K562 (cell line): ENCODE measurements around the gene CHTF8. TPM values are rescaled to one million over a fixed set of nuclear protein-coding genes. Genes with fewer than 3 reads are reported as not detected.

Experiments
- CAMTA2 ChIP-seq: fragments of 250-450 bp; sonication (Bioruptor Pico); conservative IDR thresholded peaks from 2 replicates; pipeline ENCODE4 v1.5.1; 2022
- CBX5 ChIP-seq: IDR thresholded peaks from 2 replicates; pipeline ENCODE4 v1.6.1; 2014; ENCODE audit warnings: low read depth, borderline replicate concordance
- DACH1 ChIP-seq: fragments of 450-650 bp; IDR thresholded peaks from 2 replicates; pipeline ENCODE4 v1.6.1; 2018; ENCODE audit not compliant: partially characterized antibody
- DNMT1 ChIP-seq: fragments of 450-650 bp; IDR thresholded peaks from 2 replicates; pipeline ENCODE4 v1.6.1; 2016; ENCODE audit warnings: antibody characterized with exemption, mild to moderate bottlenecking
- FOXA3 ChIP-seq, 2 experiments: fragments of 450-650 bp in 1 of 2; sonication (generic) in 1 of 2; formaldehyde crosslinking; IDR thresholded peaks in 1 of 2; conservative IDR thresholded peaks in 1 of 2; 2 replicates each; pipeline versions ENCODE4 v1.4.0 to v1.8.0; 2020 to 2022; ENCODE audit warnings: mild to moderate bottlenecking in 2 of 2, missing genetic modification reagents in 1 of 2
- FUS ChIP-seq: fragments of 200-400 bp; formaldehyde crosslinking; optimal IDR thresholded peaks from 2 replicates; pipeline ENCODE3; 2017; ENCODE audit warnings: low read depth, low read length
- HNRNPL ChIP-seq: fragments of 200-400 bp; formaldehyde crosslinking; IDR thresholded peaks from 2 replicates; pipeline ENCODE4 v1.6.1; 2017; ENCODE audit warnings: low read depth, mild to moderate bottlenecking, low read length
- MAFK ChIP-seq: IDR thresholded peaks from 2 replicates; pipeline ENCODE4 v1.6.1; 2011; ENCODE audit warnings: low read length, improper control_type of control experiment
- MEF2A ChIP-seq: IDR thresholded peaks from 2 replicates; pipeline ENCODE4 v1.6.1; 2011; ENCODE audit warnings: low read depth, mild to moderate bottlenecking, low read length, moderate library complexity; ENCODE audit not compliant: control insufficient read depth
- MYNN ChIP-seq, 2 experiments: sonication (generic); formaldehyde crosslinking in 1 of 2; IDR thresholded peaks; 2 replicates each; pipeline versions ENCODE4 v1.5.0 to v1.6.1; 2016 to 2020; ENCODE audit warnings: antibody characterized with exemption in 1 of 2, missing genetic modification reagents in 1 of 2
- NFE2L1 ChIP-seq: fragments of 450-650 bp; IDR thresholded peaks from 2 replicates; pipeline ENCODE4 v1.6.1; 2016; ENCODE audit warnings: missing genetic modification characterization, low read depth, mild to moderate bottlenecking, missing compliant biosample characterization, moderate library complexity, borderline replicate concordance
- NR2C2 ChIP-seq, 2 experiments: fragments of 200-800 bp in 1 of 2; sonication (Bioruptor generic) in 1 of 2; sonication (generic) in 1 of 2; formaldehyde crosslinking in 1 of 2; IDR thresholded peaks; 2 replicates each; pipeline versions ENCODE4 v1.6.1 to v1.8.0; 2016 to 2022; ENCODE audit warnings: mild to moderate bottlenecking in 1 of 2, missing compliant biosample characterization in 1 of 2, missing genetic modification characterization in 1 of 2, missing genetic modification reagents in 1 of 2
- PCBP2 ChIP-seq: fragments of 200-400 bp; formaldehyde crosslinking; IDR thresholded peaks from 2 replicates; pipeline ENCODE4 v1.6.1; 2018; ENCODE audit warnings: low read length, low read depth, mild to moderate bottlenecking, moderate library complexity; ENCODE audit not compliant: poor library complexity, severe bottlenecking
- POU5F1 ChIP-seq: fragments of 150-350 bp; IDR thresholded peaks from 2 replicates; pipeline ENCODE4 v1.6.1; 2014; ENCODE audit warnings: borderline replicate concordance, low read length, low read depth, mild to moderate bottlenecking; ENCODE audit not compliant: partially characterized antibody
- RBFOX2 ChIP-seq: fragments of 200-400 bp; formaldehyde crosslinking; IDR thresholded peaks from 2 replicates; pipeline ENCODE4 v1.6.1; 2017; ENCODE audit warnings: low read depth, mild to moderate bottlenecking, low read length, moderate library complexity
- RBM14 ChIP-seq: fragments of 200-400 bp; formaldehyde crosslinking; IDR thresholded peaks from 2 replicates; pipeline ENCODE4 v1.6.1; 2018; ENCODE audit warnings: low read depth, mild to moderate bottlenecking, low read length, moderate library complexity, borderline replicate concordance; ENCODE audit not compliant: insufficient read depth
- RNF2 ChIP-seq: sonication (generic); IDR thresholded peaks from 2 replicates; pipeline ENCODE4 v1.6.1; 2016
- SREBF1 ChIP-seq: fragments of 150-350 bp; IDR thresholded peaks from 2 replicates; pipeline ENCODE4 v1.6.1; 2014; ENCODE audit warnings: antibody characterized with exemption, low read depth, low read length, borderline replicate concordance
- TFAM ChIP-seq: fragments of 250-450 bp; sonication (Bioruptor Pico); conservative IDR thresholded peaks from 2 replicates; pipeline ENCODE4 v1.5.0; 2021; ENCODE audit warnings: mild to moderate bottlenecking, moderate library complexity
- TRIM28 ChIP-seq: fragments of 450-650 bp; IDR thresholded peaks from 2 replicates; pipeline ENCODE4 v1.6.1; 2017
- ZEB2 ChIP-seq: fragments of 450-650 bp; IDR thresholded peaks from 2 replicates; pipeline ENCODE4 v1.6.1; 2016
- ZFP30 ChIP-seq: fragments of 250-450 bp; sonication (Bioruptor Pico); IDR thresholded peaks from 2 replicates; pipeline ENCODE4 v1.8.0; 2022; ENCODE audit warnings: moderate library complexity, mild to moderate bottlenecking, inconsistent platforms, borderline replicate concordance
- ZNF232 ChIP-seq: sonication (generic); formaldehyde crosslinking; IDR thresholded peaks from 2 replicates; pipeline ENCODE4 v1.8.0; 2022; ENCODE audit warnings: mild to moderate bottlenecking, missing genetic modification reagents
- ZNF445 ChIP-seq: fragments of 250-450 bp; sonication (Bioruptor Pico); IDR thresholded peaks from 2 replicates; pipeline ENCODE4 v1.4.0; 2020; ENCODE audit warnings: low read depth, mild to moderate bottlenecking, moderate library complexity
- ZZZ3 ChIP-seq: fragments of 450-650 bp; IDR thresholded peaks from 2 replicates; pipeline ENCODE4 v1.6.1; 2016; ENCODE audit warnings: antibody characterized with exemption, mild to moderate bottlenecking, moderate library complexity
- polyA plus RNA-seq, 8 experiments: library from polyadenylated mRNA; depleted of rRNA in 4 of 8; stranded (reverse) in 5 of 8; unstranded in 3 of 8; fragments of >200 nt; fragmentation: Nextera tagmentation in 2 of 8; fragmentation: Illumina TruSeq in 1 of 8; extraction: Ambion mirVana in 2 of 8; extraction: Trizol in 1 of 8; gene quantifications; 2 replicates each; pipeline versions ENCODE4 v1.2.1 to v1.2.3, GENCODE V29; 2011 to 2014; ENCODE audit warnings: inconsistent platforms in 1 of 8, missing spikeins in 1 of 8
- total RNA-seq, 7 experiments: library from RNA; depleted of rRNA in 6 of 7; stranded (reverse); fragments of >200 nt in 6 of 7; fragmentation: Illumina TruSeq in 2 of 7; extraction: Trizol in 2 of 7; gene quantifications; 2 replicates each; pipeline versions ENCODE4 v1.2.1 to v1.2.3, GENCODE V29; 2011 to 2021; ENCODE audit warnings: low replicate concordance in 1 of 7
- TF ChIP-seq, protein P1 (sequence below): fragments of 450-650 bp; IDR thresholded peaks from 2 replicates; pipeline ENCODE4 v1.6.1; 2017; ENCODE audit warnings: antibody characterized with exemption, mild to moderate bottlenecking

The CHTF8 gene
- total and polyA plus RNA-seq, 9 of the 15 experiments (the other 6 are each of a cell fraction or from before 2014, with no cell fraction given), result 20.2 to 199 (median 108) TPM

DNA sequence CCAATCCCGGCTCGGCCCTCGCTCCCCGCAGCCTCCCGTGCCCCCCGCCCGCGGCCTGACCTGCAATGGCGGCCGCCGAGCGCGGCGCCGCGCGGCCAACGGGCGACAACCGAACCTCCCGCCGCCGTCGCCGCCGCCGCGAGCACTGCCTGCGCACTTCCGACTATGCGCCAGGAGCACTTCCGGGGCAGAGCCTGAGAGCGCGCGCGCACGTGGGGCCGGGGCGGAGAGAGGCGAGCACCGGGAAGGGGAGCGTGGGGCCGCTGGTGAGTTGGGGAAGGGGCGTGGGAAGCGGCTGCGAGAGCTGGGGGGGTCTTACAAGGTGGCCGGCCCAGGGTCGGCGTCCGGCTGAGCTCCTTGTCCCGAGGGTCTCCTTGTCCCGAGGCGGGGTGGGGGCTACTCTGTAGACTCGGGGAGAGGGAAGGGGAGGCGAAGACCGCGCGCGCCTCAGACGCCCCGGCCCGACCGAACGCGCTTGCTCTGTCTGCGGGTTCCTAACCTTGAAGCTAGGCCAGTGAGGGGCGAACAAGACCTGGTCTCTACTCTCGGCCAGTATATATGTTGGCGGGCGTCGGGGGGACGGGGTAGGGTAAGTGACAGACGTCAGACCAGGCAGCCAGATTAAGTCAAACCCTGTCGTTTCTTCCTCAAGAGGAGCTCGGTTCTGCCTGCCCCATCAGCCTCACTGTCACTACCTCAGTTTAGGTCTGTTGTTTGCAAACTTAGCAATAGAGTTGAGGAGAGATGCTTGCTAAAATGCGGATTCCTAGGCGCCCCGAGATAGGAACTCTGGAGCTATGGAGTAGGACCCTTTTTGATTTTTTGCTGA, at the start of gene CHTF8, which contains the start of gene UTP4 (continued):
- TF ChIP-seq RBM14 (no peak), MEF2A (no peak), RNF2 (no peak), MYNN (IDR thresholded peaks at IDR 0.05) (no peak), MYNN (CRISPR knock-in tag; IDR thresholded peaks at IDR 0.05) (no peak), CBX5 (no peak), DACH1 (no peak), NFE2L1 (tag) (no peak), CAMTA2 (no peak), MAFK (no peak), ZNF445 (CRISPR knock-in tag) (no peak), HNRNPL (no peak), FUS (no peak), TRIM28 (no peak), DNMT1 (no peak), POU5F1 (no peak), RBFOX2 (peak; percentile 98), ZNF232 (no peak), SREBF1 (no peak), FOXA3 (CRISPR knock-in tag; conservative IDR thresholded peaks at IDR 0.05 in 1 of 2, IDR thresholded peaks at IDR 0.05 in 1 of 2) (no peak), NR2C2 (CRISPR knock-in tag; IDR thresholded peaks at IDR 0.05) (peak; percentile 98), NR2C2 (tag; IDR thresholded peaks at IDR 0.05) (peak; percentile 99), ZEB2 (no peak), ZFP30 (CRISPR knock-in tag) (no peak), ZZZ3 (no peak), PCBP2 (peak; percentile 42), TFAM (CRISPR knock-in tag) (no peak)
- TF ChIP-seq, protein P1, sequence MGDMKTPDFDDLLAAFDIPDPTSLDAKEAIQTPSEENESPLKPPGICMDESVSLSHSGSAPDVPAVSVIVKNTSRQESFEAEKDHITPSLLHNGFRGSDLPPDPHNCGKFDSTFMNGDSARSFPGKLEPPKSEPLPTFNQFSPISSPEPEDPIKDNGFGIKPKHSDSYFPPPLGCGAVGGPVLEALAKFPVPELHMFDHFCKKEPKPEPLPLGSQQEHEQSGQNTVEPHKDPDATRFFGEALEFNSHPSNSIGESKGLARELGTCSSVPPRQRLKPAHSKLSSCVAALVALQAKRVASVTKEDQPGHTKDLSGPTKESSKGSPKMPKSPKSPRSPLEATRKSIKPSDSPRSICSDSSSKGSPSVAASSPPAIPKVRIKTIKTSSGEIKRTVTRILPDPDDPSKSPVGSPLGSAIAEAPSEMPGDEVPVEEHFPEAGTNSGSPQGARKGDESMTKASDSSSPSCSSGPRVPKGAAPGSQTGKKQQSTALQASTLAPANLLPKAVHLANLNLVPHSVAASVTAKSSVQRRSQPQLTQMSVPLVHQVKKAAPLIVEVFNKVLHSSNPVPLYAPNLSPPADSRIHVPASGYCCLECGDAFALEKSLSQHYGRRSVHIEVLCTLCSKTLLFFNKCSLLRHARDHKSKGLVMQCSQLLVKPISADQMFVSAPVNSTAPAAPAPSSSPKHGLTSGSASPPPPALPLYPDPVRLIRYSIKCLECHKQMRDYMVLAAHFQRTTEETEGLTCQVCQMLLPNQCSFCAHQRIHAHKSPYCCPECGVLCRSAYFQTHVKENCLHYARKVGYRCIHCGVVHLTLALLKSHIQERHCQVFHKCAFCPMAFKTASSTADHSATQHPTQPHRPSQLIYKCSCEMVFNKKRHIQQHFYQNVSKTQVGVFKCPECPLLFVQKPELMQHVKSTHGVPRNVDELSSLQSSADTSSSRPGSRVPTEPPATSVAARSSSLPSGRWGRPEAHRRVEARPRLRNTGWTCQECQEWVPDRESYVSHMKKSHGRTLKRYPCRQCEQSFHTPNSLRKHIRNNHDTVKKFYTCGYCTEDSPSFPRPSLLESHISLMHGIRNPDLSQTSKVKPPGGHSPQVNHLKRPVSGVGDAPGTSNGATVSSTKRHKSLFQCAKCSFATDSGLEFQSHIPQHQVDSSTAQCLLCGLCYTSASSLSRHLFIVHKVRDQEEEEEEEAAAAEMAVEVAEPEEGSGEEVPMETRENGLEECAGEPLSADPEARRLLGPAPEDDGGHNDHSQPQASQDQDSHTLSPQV, result 0 out of 2 replicates have a peak, but pooled peaks have one; percentile 35
